HepG2 (cell line): Measurements from ENCODE around the gene CDC42SE1. TPM values are rescaled to one million over a fixed set of nuclear protein-coding genes. Genes with fewer than 3 reads are reported as not detected.

ENCODE experiments used
- CREBL2 ChIP-seq: sonication (generic); formaldehyde crosslinking; IDR thresholded peaks from 2 replicates; pipeline ENCODE4 v1.8.1; 2023; ENCODE audit warnings: missing genetic modification reagents, mild to moderate bottlenecking, borderline replicate concordance
- FOXC1 ChIP-seq: sonication (generic); formaldehyde crosslinking; IDR thresholded peaks from 2 replicates; pipeline ENCODE4 v1.8.0; 2022; ENCODE audit warnings: mild to moderate bottlenecking, missing genetic modification reagents, borderline replicate concordance
- GLI4 ChIP-seq: sonication (generic); formaldehyde crosslinking; IDR thresholded peaks from 2 replicates; pipeline ENCODE4 v1.5.1; 2020; ENCODE audit warnings: missing genetic modification reagents, mild to moderate bottlenecking, moderate library complexity, borderline replicate concordance
- HNRNPH1 ChIP-seq: fragments of 200-400 bp; formaldehyde crosslinking; optimal IDR thresholded peaks from 2 replicates; pipeline ENCODE3; 2017; ENCODE audit warnings: mild to moderate bottlenecking, low read depth, low read length
- MTF2 ChIP-seq: sonication (generic); formaldehyde crosslinking; IDR thresholded peaks from 2 replicates; pipeline ENCODE4 v1.5.0; 2020; ENCODE audit warnings: missing genetic modification reagents, borderline replicate concordance
- NFATC3 ChIP-seq: sonication (generic); formaldehyde crosslinking; IDR thresholded peaks from 2 replicates; pipeline ENCODE4 v1.5.1; 2020; ENCODE audit warnings: mild to moderate bottlenecking, missing genetic modification reagents
- PBX3 ChIP-seq: sonication (generic); formaldehyde crosslinking; IDR thresholded peaks from 2 replicates; pipeline ENCODE4 v1.8.1; 2023; ENCODE audit warnings: missing genetic modification reagents, inconsistent platforms, borderline replicate concordance
- SNAPC5 ChIP-seq: sonication (generic); formaldehyde crosslinking; IDR thresholded peaks from 2 replicates; pipeline ENCODE4 v1.8.1; 2023; ENCODE audit warnings: mild to moderate bottlenecking, missing genetic modification reagents, borderline replicate concordance
- SPEN ChIP-seq: sonication (generic); formaldehyde crosslinking; IDR thresholded peaks from 2 replicates; pipeline ENCODE4 v1.5.1; 2020; ENCODE audit warnings: low read depth, mild to moderate bottlenecking, missing genetic modification reagents
- TSC22D2 ChIP-seq: sonication (generic); formaldehyde crosslinking; IDR thresholded peaks from 2 replicates; pipeline ENCODE4 v1.5.1; 2020; ENCODE audit warnings: missing genetic modification reagents, mild to moderate bottlenecking, borderline replicate concordance
- YEATS4 ChIP-seq: sonication (generic); formaldehyde crosslinking; IDR thresholded peaks from 2 replicates; pipeline ENCODE4 v1.4.0; 2020; ENCODE audit warnings: missing genetic modification reagents, borderline replicate concordance
- ZBTB38 ChIP-seq: sonication (generic); formaldehyde crosslinking; IDR thresholded peaks from 2 replicates; pipeline ENCODE4 v1.5.1; 2020; ENCODE audit warnings: mild to moderate bottlenecking, missing genetic modification reagents
- ZFP41 ChIP-seq: sonication (generic); formaldehyde crosslinking; IDR thresholded peaks from 2 replicates; pipeline ENCODE4 v1.4.0; 2020; ENCODE audit warnings: mild to moderate bottlenecking, missing genetic modification reagents, borderline replicate concordance
- ZFX ChIP-seq: sonication (generic); formaldehyde crosslinking; IDR thresholded peaks from 2 replicates; pipeline ENCODE4 v1.4.0; 2020; ENCODE audit warnings: mild to moderate bottlenecking, low read depth, missing genetic modification reagents, moderate library complexity
- ZNF343 ChIP-seq: sonication (generic); formaldehyde crosslinking; IDR thresholded peaks from 2 replicates; pipeline ENCODE4 v1.4.0; 2020; ENCODE audit warnings: mild to moderate bottlenecking, missing genetic modification reagents
- ZNF510 ChIP-seq: sonication (generic); formaldehyde crosslinking; IDR thresholded peaks from 2 replicates; pipeline ENCODE4 v1.4.0; 2020; ENCODE audit warnings: low read depth, mild to moderate bottlenecking, missing genetic modification reagents
- ZNF577 ChIP-seq: sonication (generic); formaldehyde crosslinking; IDR thresholded peaks from 2 replicates; pipeline ENCODE4 v1.4.0; 2020; ENCODE audit warnings: mild to moderate bottlenecking, low read depth, missing genetic modification reagents, borderline replicate concordance
- ZNF646 ChIP-seq: sonication (generic); formaldehyde crosslinking; IDR thresholded peaks from 2 replicates; pipeline ENCODE4 v1.9.0; 2021; ENCODE audit warnings: mild to moderate bottlenecking, missing genetic modification reagents
- ZNF724P ChIP-seq: sonication (generic); formaldehyde crosslinking; IDR thresholded peaks from 2 replicates; pipeline ENCODE4 v1.8.0; 2022; ENCODE audit warnings: missing genetic modification reagents, borderline replicate concordance
- ZSCAN29 ChIP-seq: sonication (generic); formaldehyde crosslinking; conservative IDR thresholded peaks from 2 replicates; pipeline ENCODE4 v1.4.0; 2020; ENCODE audit warnings: mild to moderate bottlenecking, missing genetic modification reagents
- polyA plus RNA-seq, 8 experiments: library from polyadenylated mRNA; depleted of rRNA in 3 of 8; stranded (reverse) in 7 of 8; unstranded in 1 of 8; fragments of >200 nt; fragmentation: Illumina TruSeq in 4 of 8; extraction: Trizol in 4 of 8; gene quantifications; 2 replicates each; pipeline versions ENCODE4 v1.2.1 to v1.2.3, GENCODE V29; 2011 to 2016; ENCODE audit warnings: low read depth in 4 of 8, missing spikeins in 1 of 8, mixed read lengths in 1 of 8; ENCODE audit not compliant: insufficient read depth in 1 of 8
- total RNA-seq, 5 experiments: library from RNA; depleted of rRNA; stranded (reverse); fragments of >200 nt; fragmentation: Illumina TruSeq; extraction: Trizol; gene quantifications; 2 replicates each; pipeline ENCODE4 v1.2.3, GENCODE V29; 2016; ENCODE audit warnings: low read depth in 1 of 5

Gene CDC42SE1
- total and polyA plus RNA-seq, 2 of the 13 experiments (the other 11 are each of a cell fraction or from before 2014, with no cell fraction given): 17.6 to 17.9 TPM

GRCh38 chr1:151008244-151009205 is 50.9 kb downstream of the CDC42SE1 start, which contains the start of gene PRUNE1 (continued):
- no peak for TF ChIP-seq ZNF646 (CRISPR knock-in tag)
- TF ChIP-seq ZNF577 (CRISPR knock-in tag): no peak
- TF ChIP-seq YEATS4 (CRISPR knock-in tag): peak; percentile 74
- TF ChIP-seq ZFX (CRISPR knock-in tag): peak; percentile 63
- TF ChIP-seq FOXC1 (CRISPR knock-in tag): 0 out of 2 replicates have a peak, but pooled peaks have one; percentile 65
- TF ChIP-seq SNAPC5 (CRISPR knock-in tag): no peak
- TF ChIP-seq PBX3 (CRISPR knock-in tag): no peak
- TF ChIP-seq TSC22D2 (CRISPR knock-in tag): no peak
- no peak for TF ChIP-seq HNRNPH1
- TF ChIP-seq ZBTB38: no peak; the same call in 1 of the 2 replicates
- no peak for TF ChIP-seq ZNF724P (CRISPR knock-in tag)
- no peak for TF ChIP-seq ZNF343 (CRISPR knock-in tag)
- 0 out of 2 replicates have a peak, but pooled peaks have one; percentile 58 for TF ChIP-seq ZSCAN29 (CRISPR knock-in tag)
- peak; percentile 73 for TF ChIP-seq SPEN (CRISPR knock-in tag)
- no peak for TF ChIP-seq MTF2
- TF ChIP-seq ZNF510 (CRISPR knock-in tag): no peak
- TF ChIP-seq CREBL2 (CRISPR knock-in tag): 0 out of 2 replicates have a peak, but pooled peaks have one; percentile 48
- peak; percentile 66; the same call in 1 of the 2 replicates for TF ChIP-seq GLI4
- no peak for TF ChIP-seq NFATC3 (CRISPR knock-in tag)
- no peak for TF ChIP-seq ZFP41 (CRISPR knock-in tag)
